Fibroblast of mammary gland (primary cell): Measurements from ENCODE around the gene TREM2.

Experiments used
- DNase-seq: peaks from one replicate; pipeline ENCODE4 v3.0.0-alpha.2; 2010; ENCODE audit warnings: low read depth
- H3K4me3 ChIP-seq: 2 replicates; pipeline ENCODE4 v1.5.1; 2011; ENCODE audit warnings: low read depth, mild to moderate bottlenecking, low read length, moderate library complexity; ENCODE audit not compliant: control insufficient read depth
- TF ChIP-seq, protein P1 (sequence below): conservative IDR thresholded peaks from 2 replicates; pipeline ENCODE4 v1.5.1; 2011; ENCODE audit warnings: low read depth, low read length, inconsistent platforms; ENCODE audit not compliant: control insufficient read depth, insufficient read depth

The TREM2 gene

DNA sequence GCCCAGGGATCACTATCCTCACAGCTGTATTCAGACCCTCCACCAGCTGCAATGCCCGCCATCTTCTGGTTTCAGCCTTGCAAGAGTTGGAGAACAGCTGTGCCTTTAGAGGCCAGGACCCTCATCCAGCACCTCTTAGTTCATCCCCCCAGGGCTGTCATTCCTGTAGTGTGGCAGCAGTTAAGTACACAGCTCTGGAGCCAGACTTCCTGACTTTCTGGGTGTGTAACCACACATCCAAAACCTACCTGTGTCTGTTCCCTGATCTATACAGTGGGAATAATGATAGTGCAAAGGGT is 452 bp upstream of the TREM2 start:
- TF ChIP-seq, protein P1, sequence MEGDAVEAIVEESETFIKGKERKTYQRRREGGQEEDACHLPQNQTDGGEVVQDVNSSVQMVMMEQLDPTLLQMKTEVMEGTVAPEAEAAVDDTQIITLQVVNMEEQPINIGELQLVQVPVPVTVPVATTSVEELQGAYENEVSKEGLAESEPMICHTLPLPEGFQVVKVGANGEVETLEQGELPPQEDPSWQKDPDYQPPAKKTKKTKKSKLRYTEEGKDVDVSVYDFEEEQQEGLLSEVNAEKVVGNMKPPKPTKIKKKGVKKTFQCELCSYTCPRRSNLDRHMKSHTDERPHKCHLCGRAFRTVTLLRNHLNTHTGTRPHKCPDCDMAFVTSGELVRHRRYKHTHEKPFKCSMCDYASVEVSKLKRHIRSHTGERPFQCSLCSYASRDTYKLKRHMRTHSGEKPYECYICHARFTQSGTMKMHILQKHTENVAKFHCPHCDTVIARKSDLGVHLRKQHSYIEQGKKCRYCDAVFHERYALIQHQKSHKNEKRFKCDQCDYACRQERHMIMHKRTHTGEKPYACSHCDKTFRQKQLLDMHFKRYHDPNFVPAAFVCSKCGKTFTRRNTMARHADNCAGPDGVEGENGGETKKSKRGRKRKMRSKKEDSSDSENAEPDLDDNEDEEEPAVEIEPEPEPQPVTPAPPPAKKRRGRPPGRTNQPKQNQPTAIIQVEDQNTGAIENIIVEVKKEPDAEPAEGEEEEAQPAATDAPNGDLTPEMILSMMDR: no peak
- no peak for DNase-seq
- H3K4me3 ChIP-seq: no peak overlapping the region

DNA sequence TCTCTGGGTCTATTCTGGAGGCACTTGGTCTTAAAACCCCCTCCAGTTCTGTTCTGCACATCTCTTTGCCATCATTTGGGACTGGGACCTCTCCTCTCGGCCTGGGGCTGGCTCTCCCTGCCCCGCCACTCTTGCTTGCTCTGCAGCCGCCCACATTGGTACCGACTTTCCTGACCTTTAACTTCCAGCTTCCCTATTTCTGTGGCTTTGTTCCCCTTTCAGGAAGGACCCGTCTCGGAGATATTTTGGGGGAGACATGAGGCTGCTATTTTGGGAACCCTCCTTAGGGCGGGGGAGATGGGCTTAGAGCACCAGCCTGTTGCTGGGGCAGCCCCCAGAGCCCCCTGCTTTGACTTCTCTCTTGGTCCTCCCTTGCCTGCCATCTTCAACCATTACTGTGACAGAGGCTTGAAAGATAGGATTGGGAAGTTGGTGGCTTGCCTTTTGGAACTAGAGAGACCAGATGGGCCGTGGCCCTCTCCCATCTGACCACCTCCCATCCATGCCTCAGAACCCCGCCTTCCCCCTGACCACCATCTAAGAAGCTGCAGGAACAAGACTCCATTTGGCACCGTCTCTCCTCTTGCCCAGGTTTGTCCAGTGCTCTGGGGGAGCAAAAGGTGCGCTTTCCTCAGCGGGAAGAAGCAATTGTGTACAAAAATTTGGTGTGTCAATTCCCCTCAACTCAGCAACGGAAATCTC is 914 bp downstream of the TREM2 start:
- no peak for DNase-seq

DNA sequence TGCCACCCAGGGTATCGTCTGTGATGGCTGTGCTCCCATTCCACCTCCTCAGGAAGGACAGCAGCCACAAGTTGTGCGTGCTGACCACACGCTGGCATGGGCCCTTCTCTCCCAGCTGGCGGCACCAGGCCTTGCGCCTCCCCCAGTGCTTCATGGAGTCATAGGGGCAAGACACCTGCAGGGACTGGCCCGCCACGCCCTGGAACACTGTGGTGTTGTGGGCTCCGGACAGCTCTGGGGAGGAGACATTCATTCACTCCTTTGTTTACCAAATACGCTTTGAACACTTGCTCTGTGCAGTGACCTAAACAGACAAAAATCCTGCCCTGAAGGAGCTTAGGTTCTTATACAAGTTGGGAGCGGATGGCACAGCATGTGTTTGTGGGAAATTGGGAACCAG is 1.5 kb downstream of the TREM2 start:
- TF ChIP-seq, protein P1: no peak
- H3K4me3 ChIP-seq: no peak overlapping the region
- DNase-seq: no peak

More for the DNA sequence above, 914 bp downstream of the TREM2 start:
- no peak overlapping the region for H3K4me3 ChIP-seq
- TF ChIP-seq, protein P1: no peak

DNA sequence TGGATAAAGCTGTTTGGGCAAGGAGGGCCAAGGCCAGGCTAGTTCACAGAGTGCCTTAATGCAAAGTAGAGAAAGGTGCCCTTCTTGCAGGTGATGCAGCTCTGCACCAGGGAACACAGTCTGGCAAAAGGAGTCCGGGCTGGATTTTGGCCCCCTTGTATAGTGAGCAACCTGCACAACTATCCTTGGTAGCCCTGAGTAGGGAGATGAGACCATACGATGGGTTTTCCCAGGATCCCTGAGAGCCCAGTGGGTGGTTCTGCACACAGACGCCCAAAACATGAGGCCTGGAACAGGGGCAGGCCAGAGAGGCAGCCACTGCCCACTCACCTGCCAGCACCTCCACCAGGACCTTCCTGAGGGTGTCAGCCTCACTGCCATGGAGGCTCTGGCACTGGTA is 2.0 kb downstream of the TREM2 start:
- no peak for DNase-seq
- H3K4me3 ChIP-seq: no peak overlapping the region
- TF ChIP-seq, protein P1: no peak

DNA sequence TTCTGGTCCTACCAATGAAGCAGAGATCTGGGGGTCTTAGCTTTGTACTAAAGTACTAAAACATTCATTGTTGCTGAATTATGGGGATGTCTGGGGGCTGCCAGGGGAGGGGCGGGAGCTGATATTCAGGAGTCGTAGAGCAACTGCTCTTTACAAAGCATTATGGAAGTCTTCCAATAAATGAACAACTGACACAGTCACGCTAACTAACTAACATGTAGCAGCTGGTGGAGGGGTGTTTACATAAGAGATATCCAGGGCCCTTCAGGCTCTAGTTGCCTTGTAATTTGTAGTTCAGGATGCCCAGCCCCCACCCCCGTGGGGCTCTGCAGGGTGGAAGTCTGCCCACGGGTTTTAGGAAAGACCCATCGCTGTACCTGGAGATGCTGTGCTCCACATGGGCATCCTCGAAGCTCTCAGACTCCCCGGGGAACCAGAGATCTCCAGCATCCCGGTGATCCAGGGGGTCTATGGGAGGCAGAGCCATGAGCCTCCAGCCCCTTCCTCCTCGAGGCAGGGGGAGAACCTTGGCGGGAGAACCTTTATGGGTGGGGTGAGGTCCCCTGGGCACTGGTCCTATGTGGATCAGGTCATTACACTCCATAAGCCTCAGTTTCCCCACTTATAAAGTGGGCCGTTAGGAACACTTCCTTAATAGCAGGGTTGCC is 3.4 kb downstream of the TREM2 start:
- DNase-seq: no peak
- no peak overlapping the region for H3K4me3 ChIP-seq
- TF ChIP-seq, protein P1: no peak

DNA sequence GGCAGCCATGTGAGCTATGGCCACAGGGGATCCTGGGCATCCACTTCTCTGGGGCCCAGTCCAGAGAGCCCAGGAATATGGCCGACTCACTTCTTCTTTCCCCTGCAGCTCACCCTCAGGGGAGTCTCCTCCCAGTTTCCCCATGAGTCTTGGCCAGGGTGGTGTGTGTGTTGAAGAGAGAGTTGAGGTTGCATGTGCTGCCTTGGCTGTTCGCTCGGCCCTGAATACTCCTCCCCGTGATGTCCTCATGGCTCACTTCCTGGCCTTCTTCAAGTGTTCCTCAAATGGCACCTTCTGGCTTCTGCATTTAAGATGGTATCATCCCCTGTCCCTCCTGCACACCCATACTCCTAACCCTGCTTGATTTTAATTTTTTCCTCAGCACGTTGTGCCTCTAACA is 5.6 kb downstream of the TREM2 start:
- TF ChIP-seq, protein P1: no peak
- DNase-seq: no peak
- no peak overlapping the region for H3K4me3 ChIP-seq
